Measurements from ENCODE around the gene POLR3B. TPM values are rescaled to one million over a fixed set of nuclear protein-coding genes. Genes with fewer than 3 reads are reported as not detected.

POLR3B gene
- total and polyA plus RNA-seq, 2 of the 13 experiments (the other 11 are each of a cell fraction or from before 2014, with no cell fraction given): 4.8 to 13.1 TPM

DNA sequence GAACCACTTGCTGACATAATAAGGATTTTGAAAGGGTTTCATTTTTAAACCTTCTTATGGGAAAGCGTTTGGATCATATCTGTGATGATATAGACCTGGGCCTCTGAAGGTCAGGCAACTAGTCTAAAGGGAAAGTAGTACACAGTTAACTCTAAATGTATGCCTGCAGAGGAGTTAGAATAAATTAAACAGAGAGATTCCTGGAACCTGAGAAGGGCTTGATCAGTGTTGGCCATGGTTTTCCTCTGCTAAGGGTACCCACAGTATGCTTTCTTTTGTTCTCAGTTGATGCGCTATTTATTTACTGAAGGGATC lies 14.4 kb upstream of the POLR3B start:
- peak overlapping the region; percentile 38 for H3K27ac ChIP-seq (ENCODE audit: extremely low read length, insufficient read depth, low read length)
- WGBS (ENCODE audit: low lambda C conversion rate): 49% methylated on average over 2 of the region's 2 CpGs
- no peak overlapping the region for H2AFZ ChIP-seq (ENCODE audit: low read length)
- TF ChIP-seq SNAI1 (CRISPR knock-in tag; IDR thresholded peaks at IDR 0.05; ENCODE audit: borderline replicate concordance) (no peak), ZNF441 (CRISPR knock-in tag; IDR thresholded peaks at IDR 0.05; ENCODE audit: borderline replicate concordance) (no peak), SMC3 (IDR thresholded peaks at IDR 0.05; ENCODE audit: low read length) (no peak), IRF2 (CRISPR knock-in tag; IDR thresholded peaks at IDR 0.05) (no peak), ZFYVE20 (CRISPR knock-in tag; IDR thresholded peaks at IDR 0.05; ENCODE audit: borderline replicate concordance, low read depth) (no peak), SRSF1 (optimal IDR thresholded peaks at IDR 0.05; ENCODE audit: low read depth, low read length) (no peak), ZNF263 (CRISPR knock-in tag; IDR thresholded peaks at IDR 0.05) (no peak), POGZ (CRISPR knock-in tag; IDR thresholded peaks at IDR 0.05) (no peak), ZBTB38 (CRISPR knock-in tag; IDR thresholded peaks at IDR 0.05) (no peak), EED (CRISPR knock-in tag; IDR thresholded peaks at IDR 0.05) (no peak), STAG1 (CRISPR knock-in tag; IDR thresholded peaks at IDR 0.05) (no peak), U2AF1 (optimal IDR thresholded peaks at IDR 0.05; ENCODE audit: low read depth, low read length) (no peak), PPARG (CRISPR knock-in tag; conservative IDR thresholded peaks at IDR 0.05) (no peak), ZNF660 (CRISPR knock-in tag; IDR thresholded peaks at IDR 0.05; ENCODE audit: borderline replicate concordance, low read depth) (no peak), PHF5A (CRISPR knock-in tag; IDR thresholded peaks at IDR 0.05; ENCODE audit: low read depth, unreplicated experiment) (no peak), MLLT10 (CRISPR knock-in tag; IDR thresholded peaks at IDR 0.05) (no peak)
- TF ChIP-seq, protein P1, sequence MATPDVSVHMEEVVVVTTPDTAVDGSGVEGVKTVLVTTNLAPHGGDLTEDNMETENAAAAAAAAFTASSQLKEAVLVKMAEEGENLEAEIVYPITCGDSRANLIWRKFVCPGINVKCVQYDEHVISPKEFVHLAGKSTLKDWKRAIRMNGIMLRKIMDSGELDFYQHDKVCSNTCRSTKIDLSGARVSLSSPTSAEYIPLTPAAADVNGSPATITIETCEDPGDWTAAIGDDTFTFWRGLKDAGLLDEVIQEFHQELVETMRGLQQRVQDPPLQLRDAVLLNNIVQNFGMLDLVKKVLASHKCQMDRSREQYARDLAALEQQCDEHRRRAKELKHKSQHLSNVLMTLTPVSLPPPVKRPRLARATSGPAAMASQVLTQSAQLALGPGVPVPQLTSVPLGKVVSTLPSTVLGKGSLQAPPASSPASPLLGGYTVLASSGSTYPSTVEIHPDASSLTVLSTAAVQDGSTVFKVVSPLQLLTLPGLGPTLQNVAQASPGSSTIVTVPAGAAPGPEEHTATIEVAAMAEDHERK (CRISPR knock-in tag; IDR thresholded peaks at IDR 0.05; ENCODE audit: low read depth): no peak
- TF ChIP-seq, protein P2, sequence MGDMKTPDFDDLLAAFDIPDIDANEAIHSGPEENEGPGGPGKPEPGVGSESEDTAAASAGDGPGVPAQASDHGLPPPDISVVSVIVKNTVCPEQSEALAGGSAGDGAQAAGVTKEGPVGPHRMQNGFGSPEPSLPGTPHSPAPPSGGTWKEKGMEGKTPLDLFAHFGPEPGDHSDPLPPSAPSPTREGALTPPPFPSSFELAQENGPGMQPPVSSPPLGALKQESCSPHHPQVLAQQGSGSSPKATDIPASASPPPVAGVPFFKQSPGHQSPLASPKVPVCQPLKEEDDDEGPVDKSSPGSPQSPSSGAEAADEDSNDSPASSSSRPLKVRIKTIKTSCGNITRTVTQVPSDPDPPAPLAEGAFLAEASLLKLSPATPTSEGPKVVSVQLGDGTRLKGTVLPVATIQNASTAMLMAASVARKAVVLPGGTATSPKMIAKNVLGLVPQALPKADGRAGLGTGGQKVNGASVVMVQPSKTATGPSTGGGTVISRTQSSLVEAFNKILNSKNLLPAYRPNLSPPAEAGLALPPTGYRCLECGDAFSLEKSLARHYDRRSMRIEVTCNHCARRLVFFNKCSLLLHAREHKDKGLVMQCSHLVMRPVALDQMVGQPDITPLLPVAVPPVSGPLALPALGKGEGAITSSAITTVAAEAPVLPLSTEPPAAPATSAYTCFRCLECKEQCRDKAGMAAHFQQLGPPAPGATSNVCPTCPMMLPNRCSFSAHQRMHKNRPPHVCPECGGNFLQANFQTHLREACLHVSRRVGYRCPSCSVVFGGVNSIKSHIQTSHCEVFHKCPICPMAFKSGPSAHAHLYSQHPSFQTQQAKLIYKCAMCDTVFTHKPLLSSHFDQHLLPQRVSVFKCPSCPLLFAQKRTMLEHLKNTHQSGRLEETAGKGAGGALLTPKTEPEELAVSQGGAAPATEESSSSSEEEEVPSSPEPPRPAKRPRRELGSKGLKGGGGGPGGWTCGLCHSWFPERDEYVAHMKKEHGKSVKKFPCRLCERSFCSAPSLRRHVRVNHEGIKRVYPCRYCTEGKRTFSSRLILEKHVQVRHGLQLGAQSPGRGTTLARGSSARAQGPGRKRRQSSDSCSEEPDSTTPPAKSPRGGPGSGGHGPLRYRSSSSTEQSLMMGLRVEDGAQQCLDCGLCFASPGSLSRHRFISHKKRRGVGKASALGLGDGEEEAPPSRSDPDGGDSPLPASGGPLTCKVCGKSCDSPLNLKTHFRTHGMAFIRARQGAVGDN (CRISPR knock-in tag; IDR thresholded peaks at IDR 0.05): no peak
- TF ChIP-seq, protein P3, sequence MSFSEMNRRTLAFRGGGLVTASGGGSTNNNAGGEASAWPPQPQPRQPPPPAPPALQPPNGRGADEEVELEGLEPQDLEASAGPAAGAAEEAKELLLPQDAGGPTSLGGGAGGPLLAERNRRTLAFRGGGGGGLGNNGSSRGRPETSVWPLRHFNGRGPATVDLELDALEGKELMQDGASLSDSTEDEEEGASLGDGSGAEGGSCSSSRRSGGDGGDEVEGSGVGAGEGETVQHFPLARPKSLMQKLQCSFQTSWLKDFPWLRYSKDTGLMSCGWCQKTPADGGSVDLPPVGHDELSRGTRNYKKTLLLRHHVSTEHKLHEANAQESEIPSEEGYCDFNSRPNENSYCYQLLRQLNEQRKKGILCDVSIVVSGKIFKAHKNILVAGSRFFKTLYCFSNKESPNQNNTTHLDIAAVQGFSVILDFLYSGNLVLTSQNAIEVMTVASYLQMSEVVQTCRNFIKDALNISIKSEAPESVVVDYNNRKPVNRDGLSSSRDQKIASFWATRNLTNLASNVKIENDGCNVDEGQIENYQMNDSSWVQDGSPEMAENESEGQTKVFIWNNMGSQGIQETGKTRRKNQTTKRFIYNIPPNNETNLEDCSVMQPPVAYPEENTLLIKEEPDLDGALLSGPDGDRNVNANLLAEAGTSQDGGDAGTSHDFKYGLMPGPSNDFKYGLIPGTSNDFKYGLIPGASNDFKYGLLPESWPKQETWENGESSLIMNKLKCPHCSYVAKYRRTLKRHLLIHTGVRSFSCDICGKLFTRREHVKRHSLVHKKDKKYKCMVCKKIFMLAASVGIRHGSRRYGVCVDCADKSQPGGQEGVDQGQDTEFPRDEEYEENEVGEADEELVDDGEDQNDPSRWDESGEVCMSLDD (CRISPR knock-in tag; IDR thresholded peaks at IDR 0.05; ENCODE audit: borderline replicate concordance): no peak
- no peaks in the 10 kb centered on the region for H3K36me3 ChIP-seq (replicated peaks in 1 of 2; ENCODE audit: control insufficient read depth in 1 of 2, insufficient read depth in 2 of 2, low read length in 2 of 2)
- peak overlapping the region; percentile 54 for H3K4me2 ChIP-seq (ENCODE audit: low read depth, low read length)
- H3K9ac ChIP-seq (ENCODE audit: insufficient read depth, low read depth, low read length): no peak overlapping the region
- in situ Hi-C loops (cut with HindIII; ENCODE audit: extremely low pct_ligation_motif_present, low pct_unique_long_range_greater_than_20kb) (loop anchor here (5.0 kb wide), 1 partner anchor 116 kb away; no protein-coding TSS in a partner anchor), intact Hi-C loops (cut with micrococcal nuclease; ENCODE audit: unreplicated experiment) (loop anchor here (10.0 kb wide), 1 partner anchor 918 kb away; no protein-coding TSS in a partner anchor)
- H3K27me3 ChIP-seq (ENCODE audit: control insufficient read depth in 1 of 2, insufficient read depth in 2 of 2, low read length in 2 of 2): no peaks in the 10 kb centered on the region
- H3K9me3 ChIP-seq (ENCODE audit: low read length): no peaks in the 10 kb centered on the region
- FAIRE-seq: no peak
- DNase-seq (ENCODE audit: low spot score): no peak
- BruUV-seq (replicated peaks): no TSS peak
- peak overlapping the region in 1 of 3 experiments; percentile 18; a peak in 1 of 6 replicates for H3K4me3 ChIP-seq (replicated peaks in 1 of 3; ENCODE audit: insufficient read depth in 1 of 3, low read depth in 2 of 3, low read length in 3 of 3)
- no peaks in the 10 kb centered on the region for H3K79me2 ChIP-seq (ENCODE audit: insufficient read depth, low read length)
- peaks cover 20% of the 10 kb centered on the region for H3K4me1 ChIP-seq (ENCODE audit: insufficient read depth, low read length)
- no peaks in the 10 kb centered on the region for H4K20me1 ChIP-seq (ENCODE audit: insufficient read depth, low read length)
- ChIA-PET POLR2A (interaction anchor here (2.2 kb wide), 1 partner anchor 15 kb away, joined by 9 read pairs; the partner anchor contains the start of gene POLR3B), CTCF (ENCODE audit: low intra/inter-chr PET ratio, low total read pairs) (no interaction called here)
- ATAC-seq: no peak
